H9 (cell line): Measurements from ENCODE around the gene MRPL39. TPM values are rescaled to one million over a fixed set of nuclear protein-coding genes. Genes with fewer than 3 reads are reported as not detected.

Source experiments
- DNase-seq: peaks from one replicate; pipeline ENCODE4 v3.0.0-alpha.2; 2017
- H2AFZ ChIP-seq: one replicate; pipeline ENCODE4 v1.6.1; 2013; ENCODE audit warnings: mild to moderate bottlenecking, low read length, control low read depth, moderate library complexity
- H2AK5ac ChIP-seq: 2 replicates; pipeline ENCODE4 v1.6.1; 2013; ENCODE audit warnings: low read length, control low read depth, mixed read lengths; ENCODE audit not compliant: insufficient read length
- H2BK120ac ChIP-seq: one replicate; pipeline ENCODE4 v1.6.1; 2013; ENCODE audit warnings: low read depth, mild to moderate bottlenecking, low read length, control low read depth, inconsistent platforms; ENCODE audit not compliant: poor library complexity, severe bottlenecking
- H2BK12ac ChIP-seq: 2 replicates; pipeline ENCODE4 v1.6.1; 2013; ENCODE audit warnings: low read length, control low read depth, mixed read lengths, low read depth; ENCODE audit not compliant: insufficient read length
- H2BK15ac ChIP-seq: 2 replicates; pipeline ENCODE4 v1.6.1; 2013; ENCODE audit warnings: low read depth, low read length, control low read depth
- H2BK20ac ChIP-seq: one replicate; pipeline ENCODE4 v1.6.1; 2013; ENCODE audit warnings: low read depth, mild to moderate bottlenecking, low read length, control low read depth, inconsistent platforms; ENCODE audit not compliant: poor library complexity, severe bottlenecking
- H2BK5ac ChIP-seq: 2 replicates; pipeline ENCODE4 v1.6.1; 2013; ENCODE audit warnings: low read length, control low read depth, mixed read lengths; ENCODE audit not compliant: insufficient read length
- H3K14ac ChIP-seq: 2 replicates; pipeline ENCODE4 v1.6.1; 2013; ENCODE audit warnings: low read length, control low read depth; ENCODE audit not compliant: insufficient read depth
- H3K18ac ChIP-seq: 2 replicates; pipeline ENCODE4 v1.6.1; 2013; ENCODE audit warnings: low read depth, mild to moderate bottlenecking, mixed read lengths, low read length, control low read depth; ENCODE audit not compliant: insufficient read length
- H3K23ac ChIP-seq: 2 replicates; pipeline ENCODE4 v1.6.1; 2013; ENCODE audit warnings: low read length, control low read depth, mixed read lengths, low read depth; ENCODE audit not compliant: insufficient read length
- H3K23me2 ChIP-seq: 2 replicates; pipeline ENCODE4 v1.6.1; 2013; ENCODE audit warnings: low read depth, mild to moderate bottlenecking, mixed read lengths, low read length, control low read depth; ENCODE audit not compliant: insufficient read length, poor library complexity, severe bottlenecking
- H3K27ac ChIP-seq: 2 replicates; pipeline ENCODE4 v1.5.1; 2013; ENCODE audit warnings: low read length, control low read depth, mixed read lengths, low read depth; ENCODE audit not compliant: insufficient read length
- H3K27me3 ChIP-seq: 2 replicates; pipeline ENCODE4 v1.6.1; 2013; ENCODE audit warnings: low read length, control low read depth, inconsistent platforms; ENCODE audit not compliant: insufficient read depth
- H3K4ac ChIP-seq: 2 replicates; pipeline ENCODE4 v1.6.1; 2013; ENCODE audit warnings: low read depth, mild to moderate bottlenecking, control low read depth, inconsistent platforms, low read length, moderate library complexity
- H3K4me1 ChIP-seq: 2 replicates; pipeline ENCODE4 v1.6.1; 2013; ENCODE audit warnings: low read length, control low read depth, inconsistent platforms; ENCODE audit not compliant: insufficient read depth
- H3K4me2 ChIP-seq: 2 replicates; pipeline ENCODE4 v1.6.1; 2013; ENCODE audit warnings: low read length, control low read depth, mixed read lengths; ENCODE audit not compliant: insufficient read length, insufficient read depth
- H3K56ac ChIP-seq: 2 replicates; pipeline ENCODE4 v1.6.1; 2013; ENCODE audit warnings: low read depth, mild to moderate bottlenecking, mixed read lengths, low read length, control low read depth; ENCODE audit not compliant: insufficient read length
- H3K79me1 ChIP-seq: 2 replicates; pipeline ENCODE4 v1.6.1; 2013; ENCODE audit warnings: low read depth, mild to moderate bottlenecking, moderate library complexity, low read length, control low read depth, inconsistent platforms; ENCODE audit not compliant: insufficient read depth, poor library complexity, severe bottlenecking
- H3K79me2 ChIP-seq: 2 replicates; pipeline ENCODE4 v1.6.1; 2013; ENCODE audit warnings: low read length, control low read depth, inconsistent platforms; ENCODE audit not compliant: insufficient read depth
- H3K9ac ChIP-seq: 2 replicates; pipeline ENCODE4 v1.6.1; 2013; ENCODE audit warnings: low read length, control low read depth, mixed read lengths; ENCODE audit not compliant: insufficient read length; ENCODE audit errors: extremely low read depth
- H3K9me3 ChIP-seq: one replicate; pipeline ENCODE4 v1.6.1; 2013; ENCODE audit warnings: low read depth, low read length, inconsistent platforms; ENCODE audit not compliant: control insufficient read depth
- H3T11ph ChIP-seq: one replicate; pipeline ENCODE4 v1.6.1; 2013; ENCODE audit warnings: mild to moderate bottlenecking, low read length, control low read depth, inconsistent platforms
- H4K20me1 ChIP-seq: one replicate; pipeline ENCODE4 v1.6.1; 2013; ENCODE audit not compliant: control insufficient read depth, insufficient read length, insufficient read depth
- H4K5ac ChIP-seq: 2 replicates; pipeline ENCODE4 v1.6.1; 2013; ENCODE audit warnings: low read depth, mild to moderate bottlenecking, mixed read lengths, low read length, control low read depth; ENCODE audit not compliant: insufficient read length
- H4K8ac ChIP-seq: replicated peaks from 2 replicates; pipeline ENCODE4 v1.6.1; 2013; ENCODE audit warnings: low read length, control low read depth, mixed read lengths, low read depth; ENCODE audit not compliant: insufficient read length
- H4K91ac ChIP-seq: 2 replicates; pipeline ENCODE4 v1.6.1; 2013; ENCODE audit warnings: low read depth, mild to moderate bottlenecking, moderate library complexity, mixed read lengths, low read length, control low read depth; ENCODE audit not compliant: insufficient read length
- H3K27ac Mint-ChIP-seq, 3 experiments: 2 replicates in 2 of 3; 3 replicates in 1 of 3; pipeline ENCODE4 v1.8.0; 2020 to 2021; ENCODE audit warnings: mixed read lengths in 3 of 3, mild to moderate bottlenecking in 1 of 3, moderate library complexity in 1 of 3
- H3K27me3 Mint-ChIP-seq: 2 replicates; pipeline ENCODE4 v1.8.0; 2021; ENCODE audit warnings: low read depth, mild to moderate bottlenecking, moderate library complexity, mixed read lengths
- H3K36me3 Mint-ChIP-seq, 3 experiments: 2 replicates in 2 of 3; 3 replicates in 1 of 3; pipeline ENCODE4 v1.8.0; 2020 to 2021; ENCODE audit warnings: low read depth in 3 of 3, mixed read lengths in 3 of 3; ENCODE audit not compliant: insufficient read depth in 1 of 3
- H3K4me1 Mint-ChIP-seq, 2 experiments: 2 replicates each; pipeline ENCODE4 v1.8.0; 2020; ENCODE audit warnings: mixed read lengths in 2 of 2
- H3K4me3 Mint-ChIP-seq, 2 experiments: 2 replicates in 1 of 2; 3 replicates in 1 of 2; pipeline ENCODE4 v1.8.0; 2020 to 2021; ENCODE audit warnings: mild to moderate bottlenecking in 2 of 2, mixed read lengths in 2 of 2, moderate library complexity in 1 of 2
- H3K9me3 Mint-ChIP-seq, 2 experiments: 2 replicates in 1 of 2; 3 replicates in 1 of 2; pipeline ENCODE4 v1.8.0; 2020; ENCODE audit warnings: mild to moderate bottlenecking in 2 of 2, mixed read lengths in 2 of 2, moderate library complexity in 1 of 2
- CTCF ChIP-seq: fragments of 200-600 bp; sonication (generic); conservative IDR thresholded peaks from 3 replicates; pipeline ENCODE4 v1.8.0; 2021; ENCODE audit warnings: antibody characterized with exemption, mild to moderate bottlenecking
- WGBS: extraction: QIAGEN DNeasy Blood & Tissue Kit; methylation state at CpG from one replicate; pipeline ENCODE4 v1.1.7; 2013; ENCODE audit warnings: missing lambda C conversion rate, low lambda C conversion rate, mixed read lengths; ENCODE audit not compliant: insufficient read length; ENCODE audit errors: extremely low coverage; 5-methylcytosine and 5-hydroxymethylcytosine counted together
- total RNA-seq: library from RNA; stranded (reverse); gene quantifications from 2 replicates; pipeline ENCODE4 v1.2.1, GENCODE V29; 2021

Gene MRPL39
- total RNA-seq, 1 experiment from 2014 or later = 58.8 TPM

DNA sequence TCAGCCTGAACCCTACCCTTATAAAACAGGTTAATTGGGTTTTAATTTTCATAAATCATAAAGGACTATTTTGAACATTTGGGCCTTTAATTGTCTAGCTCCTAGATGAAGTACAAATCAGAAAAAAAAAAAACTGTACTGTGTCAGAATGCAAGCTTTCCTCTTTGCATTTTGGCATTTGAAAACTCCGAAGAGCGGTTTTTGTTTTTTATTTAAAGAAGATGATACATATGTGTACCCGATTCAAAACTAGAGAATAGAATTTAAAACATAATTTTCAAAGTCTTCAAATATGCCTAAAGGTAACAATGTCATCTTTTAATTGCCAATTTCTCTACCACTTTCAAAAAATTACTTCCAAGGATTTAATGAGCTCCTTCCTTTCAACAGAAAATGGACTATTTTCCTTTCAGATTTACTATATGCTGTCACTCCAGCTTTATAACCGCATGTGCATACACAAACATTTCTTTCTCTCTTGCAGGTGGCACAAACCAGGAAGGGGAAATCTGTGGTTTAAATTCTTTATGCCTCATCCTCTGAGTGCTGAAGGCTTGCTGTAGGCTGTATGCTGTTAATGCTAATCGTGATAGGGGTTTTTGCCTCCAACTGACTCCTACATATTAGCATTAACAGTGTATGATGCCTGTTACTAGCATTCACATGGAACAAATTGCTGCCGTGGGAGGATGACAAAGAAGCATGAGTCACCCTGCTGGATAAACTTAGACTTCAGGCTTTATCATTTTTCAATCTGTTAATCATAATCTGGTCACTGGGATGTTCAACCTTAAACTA is 33.7 kb downstream of the MRPL39 start:
- Histone ChIP-seq H4K20me1 (no peaks in the 10 kb centered on the region), H4K5ac (no peak overlapping the region), H2BK12ac (no peak overlapping the region), H3K14ac (no peak overlapping the region), H3K27me3 (no peaks in the 10 kb centered on the region), H4K91ac (no peak overlapping the region), H3K4me2 (no peak overlapping the region), H2BK5ac (no peak overlapping the region), H3K56ac (no peak overlapping the region), H3K23me2 (no peaks in the 10 kb centered on the region), H3K9ac (no peak overlapping the region), H3K79me2 (no peaks in the 10 kb centered on the region), H4K8ac (no peak overlapping the region), H3K9me3 (no peaks in the 10 kb centered on the region), H3K4ac (no peak overlapping the region), H2BK120ac (no peak overlapping the region), H2BK15ac (no peak overlapping the region), H3K79me1 (no peaks in the 10 kb centered on the region), H2AFZ (no peak overlapping the region), H3K23ac (no peak overlapping the region), H3T11ph (no peak overlapping the region), H2BK20ac (no peak overlapping the region), H3K4me1 (no peaks in the 10 kb centered on the region; the same call in 1 of the 2 replicates), H3K18ac (no peak overlapping the region), H3K27ac (no peak overlapping the region), H2AK5ac (no peak overlapping the region)
- no peak overlapping the region for H3K4me3 Mint-ChIP-seq
- H3K27ac Mint-ChIP-seq = no peak overlapping the region; a peak in 1 of 7 replicates
- H3K27me3 Mint-ChIP-seq = no peaks in the 10 kb centered on the region
- H3K9me3 Mint-ChIP-seq = no peaks in the 10 kb centered on the region
- peaks cover 5% of the 10 kb centered on the region in 2 experiments; a peak in 3 of 4 replicates for H3K4me1 Mint-ChIP-seq
- no peak for TF ChIP-seq CTCF
- no CpG with 5 or more reads among the region's 6 CpGs for WGBS
- no peak for DNase-seq
- peaks cover 0 to 4% (median 4%) of the 10 kb centered on the region in 3 experiments; a peak in 3 of 7 replicates for H3K36me3 Mint-ChIP-seq
